T47D (cell line): ENCODE data around the gene KRTAP19-3.

Source experiments
- DNase-seq, 2 experiments: peaks; one replicate each; pipeline versions ENCODE4 v3.0.0 to v3.0.0-alpha.2; 2011 to 2012; ENCODE audit warnings: low read depth in 1 of 2, low spot score in 1 of 2
- JUND ChIP-seq: IDR thresholded peaks from 2 replicates; pipeline ENCODE4 v1.6.1; 2012; ENCODE audit warnings: low read depth
- in situ Hi-C: cut with HindIII; loops from 2 replicates; pipeline ENCODE4 v1.10.0; 2016; ENCODE audit warnings: low sequenced_read_pairs, low pct_unique_long_range_greater_than_20kb

KRTAP19-3 gene

DNA sequence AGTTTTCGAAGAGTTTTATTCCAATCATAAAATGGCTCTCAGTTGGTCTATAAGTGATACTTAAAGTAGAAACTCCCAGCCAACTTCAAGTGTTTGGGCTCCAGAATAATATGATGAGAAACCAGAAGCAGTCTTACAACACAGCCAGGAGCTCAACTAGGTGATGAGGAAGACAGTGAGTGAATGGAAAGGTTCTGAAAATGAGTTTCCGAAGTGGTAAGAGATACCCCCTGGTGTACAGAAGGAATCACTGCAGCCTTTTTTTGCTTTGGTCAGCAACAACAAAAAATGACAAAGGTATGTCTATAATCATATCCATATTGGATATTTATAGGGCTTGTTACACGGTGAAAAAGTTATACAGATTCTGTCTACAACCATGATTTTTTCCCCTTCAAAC is 28.1 kb downstream of the KRTAP19-3 start:
- in situ Hi-C loops, result no loop called here
- peak in 1 of 2 experiments; percentile 62 for DNase-seq
- no peak for TF ChIP-seq JUND

DNA sequence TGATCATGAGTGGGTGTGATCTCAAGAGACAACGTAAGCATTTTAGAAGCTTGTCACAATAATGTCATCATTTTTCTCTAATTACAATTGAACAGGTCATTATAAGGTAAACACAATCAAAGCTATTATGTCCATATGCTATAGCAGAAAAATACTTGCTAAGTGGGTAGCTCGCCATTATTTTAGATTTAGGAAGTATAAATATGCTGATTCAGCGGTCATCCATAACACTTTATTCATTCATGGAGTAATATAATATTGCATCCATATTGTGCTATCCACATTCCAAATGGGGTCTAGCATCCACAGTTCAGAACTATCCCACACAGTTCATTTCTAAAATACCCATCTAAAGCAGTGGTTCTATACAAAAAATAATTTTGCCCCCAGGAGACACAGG is 43.3 kb downstream of the KRTAP19-3 start:
- no peak for TF ChIP-seq JUND
- in situ Hi-C loops, result no loop called here
- DNase-seq, result no peak

DNA sequence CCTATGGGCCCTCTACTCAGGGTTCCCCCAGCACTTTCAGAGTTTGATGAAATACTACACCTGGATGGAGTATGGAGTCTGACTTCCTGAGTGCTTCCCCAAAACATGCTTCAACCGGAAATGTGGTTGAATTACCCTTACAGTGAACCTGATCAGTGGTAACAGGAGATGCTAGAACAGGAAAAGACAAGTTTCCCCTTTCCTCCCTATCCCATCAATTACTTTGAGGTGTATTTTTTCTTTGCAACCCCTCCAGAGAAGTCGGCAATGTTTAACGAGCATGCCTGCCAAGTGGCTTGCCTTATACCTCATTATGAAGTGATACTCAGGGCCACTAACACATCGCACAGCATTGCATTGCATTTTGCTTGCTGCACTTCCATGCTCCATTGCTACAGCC is 44.8 kb downstream of the KRTAP19-3 start:
- TF ChIP-seq JUND, result no peak
- in situ Hi-C loops, result no loop called here
- no peak for DNase-seq

DNA sequence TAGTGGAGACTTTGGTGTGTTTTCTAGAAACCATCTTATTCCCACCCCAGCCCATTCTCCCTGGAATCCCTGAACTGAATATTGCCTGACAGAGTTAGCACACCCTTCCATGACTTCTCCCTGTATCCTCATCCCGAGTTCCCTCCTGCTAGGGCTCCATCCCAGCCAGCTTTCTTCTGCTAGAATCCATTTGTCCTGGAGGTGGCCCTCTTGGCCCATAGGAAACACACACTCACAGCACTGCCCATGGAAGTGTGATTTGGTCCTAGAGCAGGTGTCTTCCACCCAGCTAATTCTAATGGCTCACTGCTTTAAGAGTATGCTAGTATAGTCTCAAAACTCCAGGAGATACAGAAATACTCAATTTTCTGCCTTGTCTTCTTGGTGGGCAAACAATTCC is 47.6 kb downstream of the KRTAP19-3 start:
- DNase-seq, result peak in 1 of 2 experiments; percentile 56
- TF ChIP-seq JUND, result no peak
- in situ Hi-C loops, result no loop called here

DNA sequence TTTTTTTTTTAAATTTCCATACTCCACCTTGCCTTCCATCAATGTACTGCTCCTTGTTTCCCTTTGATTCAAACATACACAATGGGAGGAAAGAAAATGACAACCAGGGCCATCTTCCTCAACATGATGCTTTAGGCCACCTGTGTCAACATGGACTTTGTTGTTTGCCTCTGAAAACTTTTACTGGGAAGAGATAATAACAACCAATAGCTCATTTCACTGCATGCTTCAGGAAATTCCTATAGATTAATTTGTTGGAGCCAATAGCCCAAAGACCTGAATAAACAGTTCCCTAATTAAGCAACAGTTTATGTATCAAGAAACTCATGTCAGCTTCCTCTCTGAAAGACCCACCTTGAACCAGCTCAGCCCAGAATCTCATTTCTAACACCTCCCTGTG is 48.6 kb downstream of the KRTAP19-3 start:
- in situ Hi-C loops, result no loop called here
- peak in 1 of 2 experiments; percentile 53 for DNase-seq
- TF ChIP-seq JUND, result no peak
